ENCODE measurements around the gene GFRA1.

Gene GFRA1

GRCh38 chr10:116133634-116134033 lies 139.4 kb downstream of the GFRA1 start:
- H3K9me3 ChIP-seq (ENCODE audit: low read length) = no peaks in the 10 kb centered on the region
- no peak overlapping the region for H3K27ac ChIP-seq (ENCODE audit: low read depth, low read length)
- no peak overlapping the region for H3K9ac ChIP-seq (ENCODE audit: low read length)
- no peaks in the 10 kb centered on the region for H3K36me3 ChIP-seq (ENCODE audit: insufficient read depth, low read length)
- no peaks in the 10 kb centered on the region for H3K27me3 ChIP-seq (ENCODE audit: control insufficient read depth in 1 of 2, insufficient read depth in 2 of 2, low read length in 2 of 2)
- no peak overlapping the region for H3K4me3 ChIP-seq (ENCODE audit: low read depth in 1 of 2, low read length in 2 of 2)
- no peaks in the 10 kb centered on the region for H3K4me1 ChIP-seq (ENCODE audit: insufficient read depth, low read length)

- Histone ChIP-seq H3K27me3 (ENCODE audit: control insufficient read depth in 1 of 2, insufficient read depth in 2 of 2, low read length in 2 of 2) (no peaks in the 10 kb centered on the region), H3K4me3 (ENCODE audit: low read depth in 1 of 2, low read length in 2 of 2) (no peak overlapping the region), H3K9ac (ENCODE audit: low read length) (no peak overlapping the region), H3K27ac (ENCODE audit: low read depth, low read length) (no peak overlapping the region), H3K9me3 (ENCODE audit: low read length) (no peaks in the 10 kb centered on the region), H3K4me1 (ENCODE audit: insufficient read depth, low read length) (no peaks in the 10 kb centered on the region), H3K36me3 (ENCODE audit: insufficient read depth, low read length) (no peaks in the 10 kb centered on the region)
These were observed 140.1 kb downstream of the GFRA1 start for GRCh38 chr10:116132780-116133399.

GRCh38 chr10:116130006-116130405 lies 143.0 kb downstream of the GFRA1 start:
- Histone ChIP-seq H3K9ac (ENCODE audit: low read length) (no peak overlapping the region), H3K36me3 (ENCODE audit: insufficient read depth, low read length) (no peaks in the 10 kb centered on the region), H3K4me1 (ENCODE audit: insufficient read depth, low read length) (no peaks in the 10 kb centered on the region), H3K27ac (ENCODE audit: low read depth, low read length) (no peak overlapping the region), H3K9me3 (ENCODE audit: low read length) (no peaks in the 10 kb centered on the region), H3K27me3 (ENCODE audit: control insufficient read depth in 1 of 2, insufficient read depth in 2 of 2, low read length in 2 of 2) (no peaks in the 10 kb centered on the region), H3K4me3 (ENCODE audit: low read depth in 1 of 2, low read length in 2 of 2) (no peak overlapping the region)

GRCh38 chr10:116126954-116127695 lies 145.9 kb downstream of the GFRA1 start:
- H3K9me3 ChIP-seq (ENCODE audit: low read length) = no peaks in the 10 kb centered on the region

GRCh38 chr10:116126239-116126638 lies 146.8 kb downstream of the GFRA1 start:
- Histone ChIP-seq H3K36me3 (ENCODE audit: insufficient read depth, low read length) (no peaks in the 10 kb centered on the region), H3K4me1 (ENCODE audit: insufficient read depth, low read length) (peaks cover 8% of the 10 kb centered on the region), H3K9me3 (ENCODE audit: low read length) (no peaks in the 10 kb centered on the region), H3K27ac (ENCODE audit: low read depth, low read length) (no peak overlapping the region), H3K9ac (ENCODE audit: low read length) (no peak overlapping the region), H3K4me3 (ENCODE audit: low read depth in 1 of 2, low read length in 2 of 2) (no peak overlapping the region), H3K27me3 (ENCODE audit: control insufficient read depth in 1 of 2, insufficient read depth in 2 of 2, low read length in 2 of 2) (no peaks in the 10 kb centered on the region)

More at GRCh38 chr10:116126954-116127695, 145.9 kb downstream of the GFRA1 start:
- Histone ChIP-seq H3K9ac (ENCODE audit: low read length) (no peak overlapping the region), H3K27me3 (ENCODE audit: control insufficient read depth in 1 of 2, insufficient read depth in 2 of 2, low read length in 2 of 2) (no peaks in the 10 kb centered on the region), H3K4me3 (ENCODE audit: low read depth in 1 of 2, low read length in 2 of 2) (no peak overlapping the region), H3K4me1 (ENCODE audit: insufficient read depth, low read length) (no peaks in the 10 kb centered on the region), H3K27ac (ENCODE audit: low read depth, low read length) (no peak overlapping the region), H3K36me3 (ENCODE audit: insufficient read depth, low read length) (no peaks in the 10 kb centered on the region)

GRCh38 chr10:116125180-116125579 lies 147.8 kb downstream of the GFRA1 start:
- H3K4me3 ChIP-seq (ENCODE audit: low read depth in 1 of 2, low read length in 2 of 2) = no peak overlapping the region
- H3K27ac ChIP-seq (ENCODE audit: low read depth, low read length) = no peak overlapping the region
- no peak overlapping the region for H3K9ac ChIP-seq (ENCODE audit: low read length)
- H3K36me3 ChIP-seq (ENCODE audit: insufficient read depth, low read length) = no peaks in the 10 kb centered on the region
- peaks cover 8% of the 10 kb centered on the region for H3K4me1 ChIP-seq (ENCODE audit: insufficient read depth, low read length)
- H3K9me3 ChIP-seq (ENCODE audit: low read length) = no peaks in the 10 kb centered on the region
- no peaks in the 10 kb centered on the region for H3K27me3 ChIP-seq (ENCODE audit: control insufficient read depth in 1 of 2, insufficient read depth in 2 of 2, low read length in 2 of 2)

GRCh38 chr10:116124777-116125176 lies 148.2 kb downstream of the GFRA1 start:
- no peak overlapping the region for H3K9ac ChIP-seq (ENCODE audit: low read length)
- H3K27ac ChIP-seq (ENCODE audit: low read depth, low read length) = no peak overlapping the region
- peaks cover 8% of the 10 kb centered on the region for H3K4me1 ChIP-seq (ENCODE audit: insufficient read depth, low read length)
- H3K4me3 ChIP-seq (ENCODE audit: low read depth in 1 of 2, low read length in 2 of 2) = no peak overlapping the region
- no peaks in the 10 kb centered on the region for H3K9me3 ChIP-seq (ENCODE audit: low read length)
- no peaks in the 10 kb centered on the region for H3K27me3 ChIP-seq (ENCODE audit: control insufficient read depth in 1 of 2, insufficient read depth in 2 of 2, low read length in 2 of 2)
- no peaks in the 10 kb centered on the region for H3K36me3 ChIP-seq (ENCODE audit: insufficient read depth, low read length)

DNA sequence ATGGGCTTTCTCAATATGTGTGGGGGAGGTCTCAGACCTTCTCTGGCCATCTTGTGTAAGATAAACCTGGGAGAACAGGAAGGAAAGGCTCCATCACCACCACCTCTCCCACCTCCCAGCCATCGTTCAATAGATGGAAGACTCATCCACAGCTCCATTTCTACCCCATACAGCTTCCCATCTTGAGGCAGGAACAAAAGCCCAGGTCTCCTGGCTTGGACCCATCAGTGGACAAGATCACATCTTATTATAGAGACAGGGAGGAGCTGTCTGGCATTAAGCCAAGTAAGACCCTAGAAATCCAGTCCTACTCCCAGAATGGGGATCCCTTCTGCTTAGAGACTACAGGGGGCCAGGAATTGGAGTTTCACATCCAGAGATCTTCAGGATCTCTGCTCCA lies 150.3 kb downstream of the GFRA1 start:
- no peaks in the 10 kb centered on the region for H3K27me3 ChIP-seq (ENCODE audit: control insufficient read depth in 1 of 2, insufficient read depth in 2 of 2, low read length in 2 of 2)
- H3K36me3 ChIP-seq (ENCODE audit: insufficient read depth, low read length) = no peaks in the 10 kb centered on the region
- peaks cover 8% of the 10 kb centered on the region for H3K4me1 ChIP-seq (ENCODE audit: insufficient read depth, low read length)
- H3K27ac ChIP-seq (ENCODE audit: low read depth, low read length) = no peak overlapping the region
- H3K4me3 ChIP-seq (ENCODE audit: low read depth in 1 of 2, low read length in 2 of 2) = no peak overlapping the region
- H3K9ac ChIP-seq (ENCODE audit: low read length) = no peak overlapping the region
- no peaks in the 10 kb centered on the region for H3K9me3 ChIP-seq (ENCODE audit: low read length)

GRCh38 chr10:116121640-116122525 lies 151.1 kb downstream of the GFRA1 start:
- no peak overlapping the region for H3K27ac ChIP-seq (ENCODE audit: low read depth, low read length)
- peaks cover 8% of the 10 kb centered on the region for H3K4me1 ChIP-seq (ENCODE audit: insufficient read depth, low read length)
- H3K9ac ChIP-seq (ENCODE audit: low read length) = no peak overlapping the region
- no peak overlapping the region for H3K4me3 ChIP-seq (ENCODE audit: low read depth in 1 of 2, low read length in 2 of 2)
- no peaks in the 10 kb centered on the region for H3K36me3 ChIP-seq (ENCODE audit: insufficient read depth, low read length)
- H3K27me3 ChIP-seq (ENCODE audit: control insufficient read depth in 1 of 2, insufficient read depth in 2 of 2, low read length in 2 of 2) = no peaks in the 10 kb centered on the region
- H3K9me3 ChIP-seq (ENCODE audit: low read length) = no peaks in the 10 kb centered on the region

DNA sequence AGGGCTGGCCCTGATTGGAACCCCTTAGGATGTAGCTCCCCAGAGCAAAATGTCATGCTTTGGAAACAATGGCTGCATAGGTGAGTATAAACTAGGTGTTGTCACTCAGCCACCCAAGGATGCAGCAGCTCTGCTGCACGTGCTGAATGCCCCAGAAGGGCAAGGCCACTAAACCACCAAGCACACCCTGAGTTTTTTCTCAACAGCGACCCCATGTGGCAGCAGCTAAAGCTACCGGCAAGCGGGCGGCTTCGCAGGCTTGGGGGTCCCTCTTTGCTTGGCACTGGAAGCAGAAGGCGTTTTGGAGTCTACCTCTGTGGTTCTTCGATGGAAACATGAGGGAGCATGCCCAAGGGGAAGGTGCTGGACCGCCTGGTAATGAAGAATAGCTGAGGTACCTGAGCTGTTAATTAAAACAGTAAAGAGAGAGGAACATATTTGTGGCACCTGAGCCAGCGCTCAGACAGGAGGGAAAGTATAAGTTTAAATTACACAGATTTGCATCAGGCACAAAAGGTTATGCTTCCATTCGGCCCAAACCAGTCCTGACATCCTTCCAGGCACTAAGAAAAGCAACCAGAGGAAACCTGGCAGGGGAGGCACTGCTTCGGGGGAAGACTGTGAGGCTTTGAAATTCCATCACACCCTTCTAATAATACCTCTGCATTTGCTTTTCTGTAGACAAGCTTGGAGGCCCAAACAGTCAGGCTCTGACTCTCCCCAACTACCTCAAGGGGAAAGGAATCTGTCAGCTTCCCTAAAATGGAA lies 152.1 kb downstream of the GFRA1 start:
- Histone ChIP-seq H3K9me3 (ENCODE audit: low read length) (no peaks in the 10 kb centered on the region), H3K4me1 (ENCODE audit: insufficient read depth, low read length) (peaks cover 8% of the 10 kb centered on the region), H3K9ac (ENCODE audit: low read length) (no peak overlapping the region), H3K4me3 (ENCODE audit: low read depth in 1 of 2, low read length in 2 of 2) (no peak overlapping the region), H3K27ac (ENCODE audit: low read depth, low read length) (no peak overlapping the region), H3K36me3 (ENCODE audit: insufficient read depth, low read length) (no peaks in the 10 kb centered on the region), H3K27me3 (ENCODE audit: control insufficient read depth in 1 of 2, insufficient read depth in 2 of 2, low read length in 2 of 2) (no peaks in the 10 kb centered on the region)

DNA sequence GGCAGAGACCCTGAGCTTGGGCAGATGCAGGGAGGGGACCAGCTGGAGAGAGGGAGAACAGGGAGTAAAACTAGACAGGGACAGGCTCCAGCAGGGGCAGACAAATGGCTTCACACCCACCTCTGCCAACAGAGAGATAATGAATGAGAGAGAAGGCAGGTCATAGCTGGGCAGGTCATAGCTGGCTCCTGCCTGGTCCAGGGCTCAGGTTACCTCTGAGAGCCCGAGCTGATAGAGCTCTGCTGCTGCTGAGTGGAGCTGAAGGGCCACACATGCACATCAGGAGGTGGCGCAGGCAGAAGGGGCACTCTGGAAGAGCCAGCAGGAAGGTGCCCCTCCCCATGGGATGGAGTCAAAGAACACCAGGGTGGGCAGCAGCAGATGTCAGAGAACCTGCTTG lies 154.2 kb downstream of the GFRA1 start:
- Histone ChIP-seq H3K36me3 (ENCODE audit: insufficient read depth, low read length) (no peaks in the 10 kb centered on the region), H3K9me3 (ENCODE audit: low read length) (no peaks in the 10 kb centered on the region), H3K4me3 (ENCODE audit: low read depth in 1 of 2, low read length in 2 of 2) (no peak overlapping the region), H3K4me1 (ENCODE audit: insufficient read depth, low read length) (peaks cover 8% of the 10 kb centered on the region), H3K27me3 (ENCODE audit: control insufficient read depth in 1 of 2, insufficient read depth in 2 of 2, low read length in 2 of 2) (no peaks in the 10 kb centered on the region), H3K9ac (ENCODE audit: low read length) (no peak overlapping the region), H3K27ac (ENCODE audit: low read depth, low read length) (no peak overlapping the region)

Data from muscle layer of colon (tissue), 2 donors.